WTC11 (cell line): ENCODE measurements around the gene PTEN. TPM values are rescaled to one million over a fixed set of nuclear protein-coding genes. Genes with fewer than 3 reads are reported as not detected.

ENCODE experiments used
- ATAC-seq: fragments of 200-7000 bp; cut with Tn5 transposase; 2 replicates; pipeline ENCODE4 v1.10.0; 2021; ENCODE audit warnings: mild to moderate bottlenecking, moderate library complexity
- CTCF ChIA-PET: fragments of 300-600 bp; sonication (Branson Sonifier 250); formaldehyde crosslinking; loops from one replicate; lab custom pipeline; 2021; ENCODE audit warnings: antibody characterized with exemption; lab: Charles Lee
- POLR2A ChIA-PET: fragments of 350-600 bp; sonication (Branson Sonifier 250); formaldehyde crosslinking; loops from one replicate; lab custom pipeline; 2021; ENCODE audit warnings: antibody characterized with exemption; lab: Charles Lee
- DNase-seq: peaks from one replicate; pipeline ENCODE4 v3.0.0; 2021; ENCODE audit warnings: low spot score
- H3K27ac Mint-ChIP-seq: 2 replicates; pipeline ENCODE4 v1.8.0; 2021; ENCODE audit warnings: mixed read lengths
- H3K27me3 Mint-ChIP-seq: 2 replicates; pipeline ENCODE4 v1.8.0; 2021; ENCODE audit warnings: low read depth, mild to moderate bottlenecking, moderate library complexity, mixed read lengths
- H3K36me3 Mint-ChIP-seq: 2 replicates; pipeline ENCODE4 v1.8.0; 2021; ENCODE audit warnings: mixed read lengths
- H3K4me1 Mint-ChIP-seq: 2 replicates; pipeline ENCODE4 v1.8.0; 2022; ENCODE audit warnings: mixed read lengths
- H3K4me3 Mint-ChIP-seq: 2 replicates; pipeline ENCODE4 v1.8.0; 2021; ENCODE audit warnings: mild to moderate bottlenecking, moderate library complexity, mixed read lengths
- H3K9me3 Mint-ChIP-seq: 2 replicates; pipeline ENCODE4 v1.8.0; 2021; ENCODE audit warnings: mixed read lengths
- CREM ChIP-seq: sonication (generic); formaldehyde crosslinking; IDR thresholded peaks from 2 replicates; pipeline ENCODE4 v1.8.1; 2022; ENCODE audit warnings: mild to moderate bottlenecking, missing genetic modification reagents, moderate library complexity
- GTF2I ChIP-seq: fragments of 250-450 bp; sonication (Bioruptor Pico); conservative IDR thresholded peaks from 2 replicates; pipeline ENCODE4 v1.4.0; 2021; ENCODE audit warnings: mild to moderate bottlenecking
- JUN ChIP-seq: sonication (generic); formaldehyde crosslinking; IDR thresholded peaks from 2 replicates; pipeline ENCODE4 v1.8.0; 2023; ENCODE audit warnings: mild to moderate bottlenecking, missing genetic modification reagents
- MAX ChIP-seq: sonication (generic); formaldehyde crosslinking; IDR thresholded peaks from 2 replicates; pipeline ENCODE4 v1.8.0; 2022; ENCODE audit warnings: mild to moderate bottlenecking, missing genetic modification reagents
- MYBL2 ChIP-seq: sonication (generic); formaldehyde crosslinking; IDR thresholded peaks from 2 replicates; pipeline ENCODE4 v1.8.1; 2023; ENCODE audit warnings: mild to moderate bottlenecking, moderate library complexity, missing genetic modification reagents
- NFATC4 ChIP-seq: fragments of 250-450 bp; sonication (Bioruptor Pico); IDR thresholded peaks from 2 replicates; pipeline ENCODE4 v1.9.0; 2021; ENCODE audit warnings: mild to moderate bottlenecking
- NFYB ChIP-seq: sonication (generic); formaldehyde crosslinking; conservative IDR thresholded peaks from 2 replicates; pipeline ENCODE4 v1.8.0; 2022; ENCODE audit warnings: low read depth, missing genetic modification reagents
- PRRX2 ChIP-seq: fragments of 250-450 bp; sonication (Bioruptor Pico); IDR thresholded peaks from 2 replicates; pipeline ENCODE4 v1.8.0; 2021; ENCODE audit warnings: mild to moderate bottlenecking
- TCF7 ChIP-seq: sonication (generic); formaldehyde crosslinking; IDR thresholded peaks from 2 replicates; pipeline ENCODE4 v1.8.0; 2022; ENCODE audit warnings: mild to moderate bottlenecking, low read depth, missing genetic modification reagents, moderate library complexity
- TP53 ChIP-seq: sonication (generic); formaldehyde crosslinking; IDR thresholded peaks from 2 replicates; pipeline ENCODE4 v1.8.1; 2023; ENCODE audit warnings: mild to moderate bottlenecking, missing genetic modification reagents
- USF1 ChIP-seq: sonication (generic); formaldehyde crosslinking; IDR thresholded peaks from 2 replicates; pipeline ENCODE4 v1.8.0; 2022; ENCODE audit warnings: mild to moderate bottlenecking, missing genetic modification reagents
- ZNF263 ChIP-seq: sonication (generic); formaldehyde crosslinking; IDR thresholded peaks from 2 replicates; pipeline ENCODE4 v1.8.1; 2022; ENCODE audit warnings: low read depth, mild to moderate bottlenecking, moderate library complexity, missing genetic modification reagents
- ZNF512 ChIP-seq: sonication (generic); formaldehyde crosslinking; IDR thresholded peaks from 2 replicates; pipeline ENCODE4 v1.8.1; 2022; ENCODE audit warnings: missing genetic modification reagents, borderline replicate concordance
- total RNA-seq: library from RNA; stranded (reverse); gene quantifications from 3 replicates; pipeline ENCODE4 v1.2.3, GENCODE V29; 2021
- TF ChIP-seq, protein P1 (sequence below): sonication (generic); formaldehyde crosslinking; IDR thresholded peaks from 2 replicates; pipeline ENCODE4 v1.8.1; 2023; ENCODE audit warnings: mild to moderate bottlenecking, missing genetic modification reagents
- TF ChIP-seq, protein P2 (sequence below): fragments of 250-450 bp; sonication (Bioruptor Pico); IDR thresholded peaks from 2 replicates; pipeline ENCODE4 v1.9.0; 2021; ENCODE audit warnings: mild to moderate bottlenecking, borderline replicate concordance
- TF ChIP-seq, protein P3 (sequence below): fragments of 250-450 bp; sonication (Bioruptor Pico); IDR thresholded peaks from 2 replicates; pipeline ENCODE4 v1.9.0; 2021; ENCODE audit warnings: mild to moderate bottlenecking
- TF ChIP-seq, protein P4 (sequence below): fragments of 250-450 bp; sonication (Bioruptor Pico); IDR thresholded peaks from 2 replicates; pipeline ENCODE4 v1.9.0; 2021; ENCODE audit warnings: mild to moderate bottlenecking
- TF ChIP-seq, protein P5 (sequence below): sonication (generic); formaldehyde crosslinking; IDR thresholded peaks from 2 replicates; pipeline ENCODE4 v1.8.1; 2022; ENCODE audit warnings: low read depth, missing genetic modification reagents, borderline replicate concordance

The PTEN gene
- total RNA-seq, 1 experiment from 2014 or later: 54.2 TPM

GRCh38 chr10:87867453-87867852 is 4.0 kb downstream of the PTEN start (continued):
- TF ChIP-seq, protein P1, sequence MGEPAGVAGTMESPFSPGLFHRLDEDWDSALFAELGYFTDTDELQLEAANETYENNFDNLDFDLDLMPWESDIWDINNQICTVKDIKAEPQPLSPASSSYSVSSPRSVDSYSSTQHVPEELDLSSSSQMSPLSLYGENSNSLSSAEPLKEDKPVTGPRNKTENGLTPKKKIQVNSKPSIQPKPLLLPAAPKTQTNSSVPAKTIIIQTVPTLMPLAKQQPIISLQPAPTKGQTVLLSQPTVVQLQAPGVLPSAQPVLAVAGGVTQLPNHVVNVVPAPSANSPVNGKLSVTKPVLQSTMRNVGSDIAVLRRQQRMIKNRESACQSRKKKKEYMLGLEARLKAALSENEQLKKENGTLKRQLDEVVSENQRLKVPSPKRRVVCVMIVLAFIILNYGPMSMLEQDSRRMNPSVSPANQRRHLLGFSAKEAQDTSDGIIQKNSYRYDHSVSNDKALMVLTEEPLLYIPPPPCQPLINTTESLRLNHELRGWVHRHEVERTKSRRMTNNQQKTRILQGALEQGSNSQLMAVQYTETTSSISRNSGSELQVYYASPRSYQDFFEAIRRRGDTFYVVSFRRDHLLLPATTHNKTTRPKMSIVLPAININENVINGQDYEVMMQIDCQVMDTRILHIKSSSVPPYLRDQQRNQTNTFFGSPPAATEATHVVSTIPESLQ (CRISPR knock-in tag): no peak
- TF ChIP-seq CREM (CRISPR knock-in tag) (no peak), TCF7 (no peak), ZNF263 (CRISPR knock-in tag) (no peak), PRRX2 (CRISPR knock-in tag) (no peak)
- TF ChIP-seq, protein P2, sequence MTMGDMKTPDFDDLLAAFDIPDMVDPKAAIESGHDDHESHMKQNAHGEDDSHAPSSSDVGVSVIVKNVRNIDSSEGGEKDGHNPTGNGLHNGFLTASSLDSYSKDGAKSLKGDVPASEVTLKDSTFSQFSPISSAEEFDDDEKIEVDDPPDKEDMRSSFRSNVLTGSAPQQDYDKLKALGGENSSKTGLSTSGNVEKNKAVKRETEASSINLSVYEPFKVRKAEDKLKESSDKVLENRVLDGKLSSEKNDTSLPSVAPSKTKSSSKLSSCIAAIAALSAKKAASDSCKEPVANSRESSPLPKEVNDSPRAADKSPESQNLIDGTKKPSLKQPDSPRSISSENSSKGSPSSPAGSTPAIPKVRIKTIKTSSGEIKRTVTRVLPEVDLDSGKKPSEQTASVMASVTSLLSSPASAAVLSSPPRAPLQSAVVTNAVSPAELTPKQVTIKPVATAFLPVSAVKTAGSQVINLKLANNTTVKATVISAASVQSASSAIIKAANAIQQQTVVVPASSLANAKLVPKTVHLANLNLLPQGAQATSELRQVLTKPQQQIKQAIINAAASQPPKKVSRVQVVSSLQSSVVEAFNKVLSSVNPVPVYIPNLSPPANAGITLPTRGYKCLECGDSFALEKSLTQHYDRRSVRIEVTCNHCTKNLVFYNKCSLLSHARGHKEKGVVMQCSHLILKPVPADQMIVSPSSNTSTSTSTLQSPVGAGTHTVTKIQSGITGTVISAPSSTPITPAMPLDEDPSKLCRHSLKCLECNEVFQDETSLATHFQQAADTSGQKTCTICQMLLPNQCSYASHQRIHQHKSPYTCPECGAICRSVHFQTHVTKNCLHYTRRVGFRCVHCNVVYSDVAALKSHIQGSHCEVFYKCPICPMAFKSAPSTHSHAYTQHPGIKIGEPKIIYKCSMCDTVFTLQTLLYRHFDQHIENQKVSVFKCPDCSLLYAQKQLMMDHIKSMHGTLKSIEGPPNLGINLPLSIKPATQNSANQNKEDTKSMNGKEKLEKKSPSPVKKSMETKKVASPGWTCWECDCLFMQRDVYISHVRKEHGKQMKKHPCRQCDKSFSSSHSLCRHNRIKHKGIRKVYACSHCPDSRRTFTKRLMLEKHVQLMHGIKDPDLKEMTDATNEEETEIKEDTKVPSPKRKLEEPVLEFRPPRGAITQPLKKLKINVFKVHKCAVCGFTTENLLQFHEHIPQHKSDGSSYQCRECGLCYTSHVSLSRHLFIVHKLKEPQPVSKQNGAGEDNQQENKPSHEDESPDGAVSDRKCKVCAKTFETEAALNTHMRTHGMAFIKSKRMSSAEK (CRISPR knock-in tag): no peak

DNA sequence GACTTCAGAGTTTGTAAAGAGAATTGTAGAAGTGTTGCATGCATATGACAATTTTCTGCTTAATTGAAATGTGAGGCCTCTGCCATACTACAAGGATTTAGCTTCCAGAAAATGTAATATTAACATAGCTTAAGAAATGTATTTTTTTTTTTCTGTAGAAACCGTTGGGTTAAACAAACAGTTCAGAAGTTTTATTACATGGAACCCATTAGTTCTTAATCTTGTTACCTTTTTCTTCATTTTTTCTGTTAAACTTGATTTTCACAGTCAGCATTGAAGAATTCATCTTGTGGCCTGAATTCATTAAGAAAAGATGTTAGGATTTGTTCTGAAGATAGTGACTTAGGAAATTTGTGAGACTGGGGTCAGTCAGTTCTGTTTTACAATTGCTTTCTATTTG is 4.9 kb downstream of the PTEN start:
- ChIA-PET CTCF (no interaction called here), POLR2A (no interaction called here)
- H3K36me3 Mint-ChIP-seq: peaks cover 9% of the 10 kb centered on the region
- H3K9me3 Mint-ChIP-seq: no peaks in the 10 kb centered on the region
- peaks cover 38% of the 10 kb centered on the region for H3K4me1 Mint-ChIP-seq
- no peaks in the 10 kb centered on the region for H3K27me3 Mint-ChIP-seq
- H3K4me3 Mint-ChIP-seq: peak overlapping the region; percentile 42
- no peak overlapping the region; the same call in 1 of the 2 replicates for H3K27ac Mint-ChIP-seq
- DNase-seq: no peak
- ATAC-seq: no peak
- TF ChIP-seq, protein P3, sequence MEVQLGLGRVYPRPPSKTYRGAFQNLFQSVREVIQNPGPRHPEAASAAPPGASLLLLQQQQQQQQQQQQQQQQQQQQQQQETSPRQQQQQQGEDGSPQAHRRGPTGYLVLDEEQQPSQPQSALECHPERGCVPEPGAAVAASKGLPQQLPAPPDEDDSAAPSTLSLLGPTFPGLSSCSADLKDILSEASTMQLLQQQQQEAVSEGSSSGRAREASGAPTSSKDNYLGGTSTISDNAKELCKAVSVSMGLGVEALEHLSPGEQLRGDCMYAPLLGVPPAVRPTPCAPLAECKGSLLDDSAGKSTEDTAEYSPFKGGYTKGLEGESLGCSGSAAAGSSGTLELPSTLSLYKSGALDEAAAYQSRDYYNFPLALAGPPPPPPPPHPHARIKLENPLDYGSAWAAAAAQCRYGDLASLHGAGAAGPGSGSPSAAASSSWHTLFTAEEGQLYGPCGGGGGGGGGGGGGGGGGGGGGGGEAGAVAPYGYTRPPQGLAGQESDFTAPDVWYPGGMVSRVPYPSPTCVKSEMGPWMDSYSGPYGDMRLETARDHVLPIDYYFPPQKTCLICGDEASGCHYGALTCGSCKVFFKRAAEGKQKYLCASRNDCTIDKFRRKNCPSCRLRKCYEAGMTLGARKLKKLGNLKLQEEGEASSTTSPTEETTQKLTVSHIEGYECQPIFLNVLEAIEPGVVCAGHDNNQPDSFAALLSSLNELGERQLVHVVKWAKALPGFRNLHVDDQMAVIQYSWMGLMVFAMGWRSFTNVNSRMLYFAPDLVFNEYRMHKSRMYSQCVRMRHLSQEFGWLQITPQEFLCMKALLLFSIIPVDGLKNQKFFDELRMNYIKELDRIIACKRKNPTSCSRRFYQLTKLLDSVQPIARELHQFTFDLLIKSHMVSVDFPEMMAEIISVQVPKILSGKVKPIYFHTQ (CRISPR knock-in tag): no peak
- TF ChIP-seq PRRX2 (CRISPR knock-in tag) (no peak), ZNF512 (CRISPR knock-in tag) (no peak), JUN (CRISPR knock-in tag) (no peak), MYBL2 (CRISPR knock-in tag) (no peak), NFATC4 (no peak), GTF2I (no peak), TP53 (CRISPR knock-in tag) (no peak), USF1 (no peak), MAX (no peak), NFYB (CRISPR knock-in tag) (no peak)
- TF ChIP-seq, protein P4, sequence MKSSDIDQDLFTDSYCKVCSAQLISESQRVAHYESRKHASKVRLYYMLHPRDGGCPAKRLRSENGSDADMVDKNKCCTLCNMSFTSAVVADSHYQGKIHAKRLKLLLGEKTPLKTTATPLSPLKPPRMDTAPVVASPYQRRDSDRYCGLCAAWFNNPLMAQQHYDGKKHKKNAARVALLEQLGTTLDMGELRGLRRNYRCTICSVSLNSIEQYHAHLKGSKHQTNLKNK (CRISPR knock-in tag): no peak
- TF ChIP-seq, protein P5, sequence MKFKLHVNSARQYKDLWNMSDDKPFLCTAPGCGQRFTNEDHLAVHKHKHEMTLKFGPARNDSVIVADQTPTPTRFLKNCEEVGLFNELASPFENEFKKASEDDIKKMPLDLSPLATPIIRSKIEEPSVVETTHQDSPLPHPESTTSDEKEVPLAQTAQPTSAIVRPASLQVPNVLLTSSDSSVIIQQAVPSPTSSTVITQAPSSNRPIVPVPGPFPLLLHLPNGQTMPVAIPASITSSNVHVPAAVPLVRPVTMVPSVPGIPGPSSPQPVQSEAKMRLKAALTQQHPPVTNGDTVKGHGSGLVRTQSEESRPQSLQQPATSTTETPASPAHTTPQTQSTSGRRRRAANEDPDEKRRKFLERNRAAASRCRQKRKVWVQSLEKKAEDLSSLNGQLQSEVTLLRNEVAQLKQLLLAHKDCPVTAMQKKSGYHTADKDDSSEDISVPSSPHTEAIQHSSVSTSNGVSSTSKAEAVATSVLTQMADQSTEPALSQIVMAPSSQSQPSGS: no peak
